ENCODE data around the gene CHTOP.

The CHTOP gene

DNA sequence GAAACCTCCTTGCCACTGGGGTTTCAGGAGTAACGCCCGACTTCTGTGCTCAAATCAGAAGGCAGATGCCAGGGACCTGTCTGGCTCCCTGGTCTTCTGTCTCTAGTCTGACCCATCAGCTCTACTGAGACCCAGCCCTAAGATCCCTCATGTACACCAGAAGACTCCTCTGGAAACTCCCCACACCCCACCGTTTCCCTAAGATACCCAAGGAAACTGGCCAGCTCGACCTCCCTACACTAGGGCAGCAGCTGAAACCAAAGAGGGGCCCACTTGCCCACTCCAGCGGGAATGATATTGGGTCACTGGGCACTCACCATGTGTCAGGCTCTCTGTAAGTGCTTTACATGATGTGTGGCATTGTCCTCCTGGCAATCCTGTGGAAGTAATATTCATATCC lies 20.5 kb upstream of the CHTOP start:
- DNase-seq, result no peak

GRCh38 chr1:153614189-153614900 lies 19.5 kb upstream of the CHTOP start:
- no peak for DNase-seq

DNA sequence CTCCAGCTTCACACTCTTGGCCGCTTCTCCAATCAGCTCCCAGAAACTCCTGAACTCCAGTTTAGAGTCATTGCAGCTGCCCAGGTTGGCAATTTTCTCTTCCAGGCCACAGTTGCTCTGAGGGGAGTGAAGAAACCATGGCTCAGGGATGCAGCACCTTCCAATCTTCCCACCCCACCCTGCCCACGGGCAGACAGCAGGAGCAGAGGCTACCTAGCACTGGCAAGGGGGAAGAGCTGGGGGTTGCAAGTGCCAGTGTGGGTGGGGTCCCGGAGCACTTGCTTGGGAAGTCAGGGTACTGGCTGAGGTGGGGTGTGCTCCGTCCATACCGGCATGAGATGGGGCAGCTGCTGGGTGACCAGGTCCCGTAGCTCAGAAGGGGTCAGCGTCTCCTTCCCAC lies 19.0 kb upstream of the CHTOP start:
- DNase-seq, result no peak

DNA sequence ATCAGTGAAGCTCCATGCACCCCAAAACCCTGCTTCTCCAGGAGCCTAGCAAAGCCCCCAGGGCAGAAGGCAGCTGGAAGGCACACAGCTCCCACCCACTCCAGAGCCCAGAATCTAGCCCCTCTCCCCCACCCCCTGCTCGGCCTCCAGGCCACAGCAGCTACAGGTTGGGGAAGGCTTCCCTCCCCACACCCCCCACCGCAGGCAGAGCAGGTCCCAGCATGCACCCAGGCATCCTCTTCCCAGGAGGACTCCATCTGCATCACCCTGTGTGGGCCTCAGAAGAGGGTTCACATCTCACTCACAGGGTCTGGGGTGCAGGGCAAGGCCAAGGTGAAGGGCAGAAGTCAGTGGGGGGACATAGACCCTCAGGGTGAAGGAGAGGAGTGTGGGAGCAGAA lies 18.5 kb upstream of the CHTOP start:
- DNase-seq, result no peak

- no peak for DNase-seq
Measured at GRCh38 chr1:153616144-153616916, 17.5 kb upstream of the CHTOP start, which contains the start of gene S100A14. Gene S100A14, minus strand, starts transcription at chr1:153616325. Its CDS starts 467 bp downstream, at chr1:153615858.

- no peak for DNase-seq
Measured at GRCh38 chr1:153616917-153617311, 17.0 kb upstream of the CHTOP start.

GRCh38 chr1:153617663-153618062 lies 16.2 kb upstream of the CHTOP start:
- no peak for DNase-seq

DNA sequence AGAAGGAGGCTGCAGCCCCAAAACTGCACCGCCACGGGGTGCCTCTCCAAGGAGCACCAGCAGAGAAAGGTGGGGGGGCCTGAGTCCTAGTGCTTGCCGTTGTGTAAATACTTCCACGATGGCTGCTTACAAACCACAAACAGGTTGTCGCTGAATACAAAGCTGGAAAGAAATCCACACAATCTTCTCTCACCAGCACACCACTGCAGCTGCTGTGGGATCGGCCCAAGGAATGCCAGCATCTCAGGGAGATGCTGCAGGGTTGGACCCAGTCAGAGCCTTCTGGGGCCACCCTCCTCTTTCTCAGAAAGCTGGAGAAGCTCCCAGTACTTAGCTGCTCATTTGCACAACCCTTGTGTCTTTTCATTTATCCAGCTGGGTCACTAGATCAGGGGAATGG lies 14.7 kb upstream of the CHTOP start:
- DNase-seq, result no peak

GRCh38 chr1:153623101-153623500 lies 10.8 kb upstream of the CHTOP start:
- no peak for DNase-seq

GRCh38 chr1:153624965-153625611 lies 8.8 kb upstream of the CHTOP start:
- no peak for DNase-seq

- no peak for DNase-seq
Measured at GRCh38 chr1:153626477-153626903, 7.4 kb upstream of the CHTOP start.

GRCh38 chr1:153626904-153627714 lies 6.8 kb upstream of the CHTOP start, which contains the start of gene S100A13:
Gene S100A13, minus strand, starts transcription at chr1:153627505. Its CDS starts 1,033 bp downstream, at chr1:153626472.
- DNase-seq, result no peak

DNA sequence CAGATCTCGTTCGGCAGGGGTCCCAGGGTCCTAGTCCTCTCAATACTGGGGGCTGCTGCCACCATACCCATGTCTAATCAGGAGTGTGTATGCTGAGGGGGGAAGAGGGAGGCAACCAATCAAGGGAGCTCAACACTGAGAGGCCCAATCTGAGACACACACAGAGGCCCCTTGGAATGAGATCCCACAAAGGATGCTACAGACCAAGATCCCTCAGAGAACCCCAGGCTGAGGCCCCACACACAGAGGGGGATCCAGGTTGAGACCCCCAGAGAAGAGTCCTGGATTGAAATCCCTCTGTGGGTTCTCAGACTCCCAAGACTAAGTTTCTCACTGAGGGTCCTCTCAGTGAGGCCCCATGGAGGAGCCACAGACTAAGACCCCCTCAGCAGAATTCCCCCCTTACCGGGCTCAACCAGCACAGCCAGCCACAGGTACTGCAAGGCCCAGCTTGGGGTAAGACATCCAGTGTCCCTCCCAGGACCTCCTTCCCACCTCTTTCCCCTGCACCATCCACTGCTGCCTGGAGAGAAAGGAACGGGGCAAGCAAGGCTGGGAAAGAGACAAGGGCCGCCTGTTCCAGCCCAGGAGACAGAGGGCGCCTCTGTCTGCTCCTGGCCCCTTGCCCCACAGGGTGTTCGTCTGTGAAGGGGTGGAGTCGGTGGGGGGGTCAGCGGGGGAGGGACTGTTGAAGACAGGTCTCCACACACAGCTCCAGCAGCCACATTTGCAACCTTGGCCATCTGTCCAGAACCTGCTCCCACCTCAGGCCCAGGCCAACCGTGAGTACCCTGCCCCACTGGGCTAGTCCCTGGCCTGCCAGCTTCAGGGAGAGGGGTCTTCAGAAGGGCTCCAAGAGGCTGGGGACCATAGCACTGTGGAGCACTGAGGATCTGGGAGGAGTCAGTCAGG lies 5.9 kb upstream of the CHTOP start, which contains the start of gene S100A1:
S100A1 (plus strand) TSS at position 720 of the 912 bp plus-strand sequence. CDS start 2,088 bp downstream, outside the sequence.
- DNase-seq, result no peak

GRCh38 chr1:153628638-153629342 lies 5.1 kb upstream of the CHTOP start:
- no peak for DNase-seq

DNA sequence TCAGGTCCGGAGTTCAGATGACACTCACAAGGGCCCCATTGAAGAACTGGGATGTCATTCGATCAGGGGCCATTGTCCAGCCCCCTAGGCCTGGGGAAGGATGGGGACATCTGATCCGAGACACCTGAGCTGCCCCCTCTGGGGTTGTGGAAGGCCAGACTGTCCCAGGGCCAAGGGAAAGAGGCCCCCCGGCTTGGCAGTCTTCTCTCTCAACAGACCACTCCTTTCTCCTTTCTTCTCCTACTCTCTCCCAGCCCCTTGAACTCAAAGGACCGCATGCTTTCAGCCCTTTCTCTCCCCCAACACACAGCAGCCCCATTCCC lies 4.6 kb upstream of the CHTOP start:
- no peak for DNase-seq

GRCh38 chr1:153629971-153630370 lies 3.9 kb upstream of the CHTOP start:
- DNase-seq, result no peak

GRCh38 chr1:153630384-153630783 lies 3.5 kb upstream of the CHTOP start:
- no peak for DNase-seq

GRCh38 chr1:153631047-153632022 lies 2.5 kb upstream of the CHTOP start:
- DNase-seq, result no peak

- DNase-seq, result no peak
Measured at GRCh38 chr1:153633161-153633753, 609 bp upstream of the CHTOP start.

Measured in cortex of kidney (tissue), 1 donor.